Panc1 (cell line): ENCODE results near the gene TBC1D10B. TPM values are rescaled to one million over a fixed set of nuclear protein-coding genes. Genes with fewer than 3 reads are reported as not detected.
A peak's percentile ranks its signal among the peaks of the same experiment; 100 is the strongest.

Experiments used
- ATAC-seq: fragments of 200-7000 bp; cut with Tn5 transposase; 2 replicates; pipeline ENCODE4 v1.9.1; 2020; ENCODE audit warnings: mild to moderate bottlenecking, moderate library complexity
- BruUV-seq: library from RNA; stranded (reverse); fragments of 400-500 nt; replicated peaks from 2 replicates; lab custom pipeline; 2021; lab: Mats Ljungman, UMichigan
- CTCF ChIA-PET: fragments of 300-600 bp; sonication (Branson Sonifier 250); formaldehyde crosslinking; loops from one replicate; lab custom pipeline; 2022; ENCODE audit warnings: antibody characterized with exemption; lab: Charles Lee
- POLR2A ChIA-PET: fragments of 300-600 bp; sonication (Branson Sonifier 250); formaldehyde crosslinking; loops from one replicate; lab custom pipeline; 2022; ENCODE audit warnings: antibody characterized with exemption; lab: Charles Lee
- DNase-seq: peaks from one replicate; pipeline ENCODE4 v3.0.0-alpha.2; 2010; ENCODE audit warnings: low read depth, low spot score
- H3K27ac ChIP-seq: 2 replicates; pipeline ENCODE4 v1.5.1; 2011; ENCODE audit warnings: mild to moderate bottlenecking, low read length, inconsistent platforms
- H3K27me3 ChIP-seq: fragments of 200-500 bp; sonication (Bioruptor generic); 2 replicates; pipeline ENCODE4 v1.6.0; 2014; ENCODE audit warnings: low read length, inconsistent platforms; ENCODE audit not compliant: control insufficient read depth, insufficient read depth
- H3K36me3 ChIP-seq: fragments of 200-500 bp; sonication (Bioruptor generic); 2 replicates; pipeline ENCODE4 v1.5.1; 2014; ENCODE audit warnings: inconsistent platforms, mild to moderate bottlenecking, low read length, moderate library complexity; ENCODE audit not compliant: control insufficient read depth, insufficient read depth
- H3K4me1 ChIP-seq: 2 replicates; pipeline ENCODE4 v1.5.1; 2011; ENCODE audit warnings: inconsistent platforms, mild to moderate bottlenecking, low read length, moderate library complexity; ENCODE audit not compliant: control insufficient read depth, insufficient read depth
- H3K4me3 ChIP-seq, 2 experiments: 2 replicates each; pipeline ENCODE4 v1.5.1; 2011 to 2012; ENCODE audit warnings: low read depth in 2 of 2, low read length in 2 of 2, mild to moderate bottlenecking in 2 of 2, inconsistent platforms in 1 of 2, moderate library complexity in 1 of 2
- H3K9me3 ChIP-seq: fragments of 200-500 bp; sonication (Bioruptor generic); 2 replicates; pipeline ENCODE4 v1.5.1; 2014; ENCODE audit warnings: low read depth, mild to moderate bottlenecking, inconsistent platforms, low read length, moderate library complexity; ENCODE audit not compliant: control insufficient read depth, insufficient read depth
- CTCF ChIP-seq: fragments of 450-650 bp; IDR thresholded peaks from 2 replicates; pipeline ENCODE4 v1.5.1; 2017; ENCODE audit warnings: mild to moderate bottlenecking
- POLR2AphosphoS5 ChIP-seq: IDR thresholded peaks from 2 replicates; pipeline ENCODE4 v1.6.1; 2012; ENCODE audit warnings: mild to moderate bottlenecking, low read depth, low read length, moderate library complexity
- REST ChIP-seq, 2 experiments: IDR thresholded peaks; 2 replicates each; pipeline ENCODE4 v1.6.1; 2011 to 2012; ENCODE audit warnings: low read depth in 2 of 2, control low read depth in 1 of 2, low read length in 1 of 2, mild to moderate bottlenecking in 1 of 2, moderate library complexity in 1 of 2; ENCODE audit not compliant: insufficient read depth in 1 of 2
- SIN3A ChIP-seq: IDR thresholded peaks from 2 replicates; pipeline ENCODE4 v1.6.1; 2012; ENCODE audit warnings: low read depth, mild to moderate bottlenecking, low read length, moderate library complexity, borderline replicate concordance; ENCODE audit not compliant: insufficient read depth
- TCF7L2 ChIP-seq: IDR thresholded peaks from 2 replicates; pipeline ENCODE4 v1.6.1; 2011; ENCODE audit warnings: mild to moderate bottlenecking, low read depth, low read length, inconsistent platforms
- in situ Hi-C: cut with HindIII; loops from 2 replicates; pipeline ENCODE4 v1.10.0; 2016; ENCODE audit warnings: low sequenced_read_pairs, low pct_unique_long_range_greater_than_20kb
- intact Hi-C: fragments of 100-400 bp; cut with micrococcal nuclease; formaldehyde crosslinking; loops from one replicate; pipeline ENCODE4 v1.10.0; 2022; ENCODE audit not compliant: unreplicated experiment
- total RNA-seq: library from RNA; stranded (reverse); gene quantifications from one replicate; pipeline ENCODE4 v1.2.1, GENCODE V29; 2021; ENCODE audit not compliant: unreplicated experiment

TBC1D10B gene
- total RNA-seq, 1 experiment from 2014 or later = 52.6 TPM

- H3K4me3 ChIP-seq = peak overlapping the region; percentile 80 to 85
- intact Hi-C loops (no loop called here), in situ Hi-C loops (no loop called here)
- H3K4me1 ChIP-seq = 0 out of 2 replicates have a peak, but pooled peaks cover 7% of the 10 kb centered on the region
- DNase-seq (no peak), ATAC-seq (no peak)
- peaks cover 6% of the 10 kb centered on the region for H3K36me3 ChIP-seq
- BruUV-seq = no TSS peak
- H3K9me3 ChIP-seq = no peaks in the 10 kb centered on the region
- no peaks in the 10 kb centered on the region for H3K27me3 ChIP-seq
- CTCF ChIA-PET = no interaction called here
- TF ChIP-seq TCF7L2 = no peak
- peak overlapping the region; percentile 75 for H3K27ac ChIP-seq
- POLR2A ChIA-PET = interaction anchor here (0.8 kb wide), 1 partner anchor 20 kb away, joined by 5 read pairs; no protein-coding TSS in a partner anchor
Measured at GRCh38 chr16:30368792-30369090, 1.6 kb downstream of the TBC1D10B start.

GRCh38 chr16:30368122-30368791 lies 2.0 kb downstream of the TBC1D10B start:
- ATAC-seq = no peak
- H3K27me3 ChIP-seq = no peaks in the 10 kb centered on the region
- in situ Hi-C loops (no loop called here), intact Hi-C loops (no loop called here)
- ChIA-PET CTCF (no interaction called here), POLR2A (no interaction called here)
- H3K4me1 ChIP-seq = 0 out of 2 replicates have a peak, but pooled peaks cover 7% of the 10 kb centered on the region
- no TSS peak for BruUV-seq
- TF ChIP-seq POLR2AphosphoS5 = no peak
- TF ChIP-seq TCF7L2 = no peak
- TF ChIP-seq REST (IDR thresholded peaks at IDR 0.05; ENCODE audit: insufficient read depth in 1 of 2, low read depth in 2 of 2, low read length in 1 of 2) = no peak
- TF ChIP-seq SIN3A = no peak
- H3K9me3 ChIP-seq = no peaks in the 10 kb centered on the region
- no peak for DNase-seq
- H3K36me3 ChIP-seq = peaks cover 6% of the 10 kb centered on the region
- peak overlapping the region; percentile 80 to 85 for H3K4me3 ChIP-seq
- H3K27ac ChIP-seq = peak overlapping the region; percentile 75

GRCh38 chr16:30367349-30368009 lies 2.8 kb downstream of the TBC1D10B start:
- no peaks in the 10 kb centered on the region for H3K9me3 ChIP-seq
- H3K27ac ChIP-seq = peak overlapping the region; percentile 75
- POLR2A ChIA-PET = no interaction called here
- no peak for DNase-seq
- BruUV-seq = no TSS peak
- H3K27me3 ChIP-seq = no peaks in the 10 kb centered on the region
- peak overlapping the region; percentile 80 to 85 for H3K4me3 ChIP-seq
- in situ Hi-C loops = no loop called here
- intact Hi-C loops = no loop called here
- no peak for ATAC-seq
- 0 out of 2 replicates have a peak, but pooled peaks cover 7% of the 10 kb centered on the region for H3K4me1 ChIP-seq
- CTCF ChIA-PET = interaction anchor here (0.6 kb wide), 1 partner anchor 261 kb away, joined by 5 read pairs; no protein-coding TSS in a partner anchor
- TF ChIP-seq POLR2AphosphoS5 (no peak), TCF7L2 (no peak), REST (IDR thresholded peaks at IDR 0.05; ENCODE audit: insufficient read depth in 1 of 2, low read depth in 2 of 2, low read length in 1 of 2) (no peak), SIN3A (no peak), CTCF (no peak)
- peaks cover 6% of the 10 kb centered on the region for H3K36me3 ChIP-seq
